GM18909 (cell line): ENCODE data around the gene MACC1.

Source experiments
- ATAC-seq: cut with Tn5 transposase; IDR thresholded peaks from one replicate; pipeline ENCODE4 v1.9.1; 2021; ENCODE audit warnings: mild to moderate bottlenecking; ENCODE audit not compliant: unreplicated experiment, poor library complexity

MACC1 gene

GRCh38 chr7:20233362-20233761, 16.2 kb upstream of the MACC1 start:
- ATAC-seq: peak; percentile 39

DNA sequence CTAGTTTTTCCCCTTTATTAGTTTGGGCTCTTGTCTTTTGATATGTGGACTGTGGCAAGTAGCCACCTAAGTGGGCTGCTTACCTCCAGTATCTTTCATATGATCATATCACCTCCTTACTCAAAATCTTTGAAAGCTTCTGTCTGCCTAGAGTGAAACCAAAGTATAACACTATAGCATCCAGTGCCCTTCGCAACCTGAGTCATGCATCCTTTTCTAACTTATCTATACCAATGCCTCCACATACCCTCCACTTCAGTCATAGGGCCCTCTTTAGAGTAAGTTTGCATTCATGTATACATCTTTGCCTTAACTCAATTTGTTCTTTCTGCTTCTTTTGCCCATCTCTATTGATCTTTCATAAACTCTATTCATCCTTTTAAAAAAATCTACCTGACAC, 15.7 kb upstream of the MACC1 start:
- ATAC-seq: no peak

- no peak for ATAC-seq
Observed at GRCh38 chr7:20229646-20230500, 12.7 kb upstream of the MACC1 start.

- no peak for ATAC-seq
Observed at GRCh38 chr7:20229081-20229480, 11.9 kb upstream of the MACC1 start.

- ATAC-seq: no peak
Observed at GRCh38 chr7:20228654-20229053, 11.5 kb upstream of the MACC1 start.

DNA sequence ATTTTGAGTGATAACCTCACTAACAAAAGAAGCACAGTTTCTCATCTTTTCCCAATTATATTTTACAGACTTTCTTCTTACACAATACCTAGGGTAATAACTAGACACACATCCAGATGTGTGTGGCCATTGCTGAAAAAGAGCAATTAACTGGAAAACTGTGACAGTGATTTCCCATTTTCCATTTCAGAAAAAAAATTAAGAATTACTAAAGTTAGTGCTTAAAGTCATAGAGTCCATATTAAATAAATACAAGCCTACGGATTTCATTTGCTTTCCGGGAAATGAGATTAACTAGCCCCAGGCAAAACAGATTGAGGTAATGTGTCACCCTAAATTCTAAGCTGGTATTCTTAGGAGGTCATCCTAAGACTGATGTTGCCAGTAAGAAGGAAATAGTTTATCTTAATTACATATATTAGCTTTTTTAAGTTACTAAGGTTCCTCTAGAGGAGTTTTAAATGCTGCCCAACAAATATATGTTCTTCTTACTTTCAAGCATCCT, 10.2 kb upstream of the MACC1 start:
- no peak for ATAC-seq

DNA sequence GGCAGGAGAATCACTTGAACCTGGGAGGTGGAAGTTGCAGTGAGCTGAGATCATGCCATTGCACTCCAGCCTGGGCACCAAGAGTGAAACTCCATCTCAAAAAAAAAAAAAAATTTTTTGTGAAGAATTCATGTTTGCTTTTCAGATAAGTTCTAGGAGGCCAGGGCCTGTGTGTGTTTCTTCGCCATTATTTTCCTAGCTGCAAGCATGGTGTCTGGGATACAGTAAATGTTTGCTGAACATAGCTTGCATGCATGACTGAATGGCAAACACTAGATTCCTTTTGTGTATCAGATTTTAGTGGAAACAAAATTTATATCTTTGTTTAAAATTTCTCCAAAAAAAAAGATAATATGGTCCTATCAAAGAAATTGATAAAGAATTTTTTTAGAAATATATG, 9.7 kb upstream of the MACC1 start:
- ATAC-seq: no peak

DNA sequence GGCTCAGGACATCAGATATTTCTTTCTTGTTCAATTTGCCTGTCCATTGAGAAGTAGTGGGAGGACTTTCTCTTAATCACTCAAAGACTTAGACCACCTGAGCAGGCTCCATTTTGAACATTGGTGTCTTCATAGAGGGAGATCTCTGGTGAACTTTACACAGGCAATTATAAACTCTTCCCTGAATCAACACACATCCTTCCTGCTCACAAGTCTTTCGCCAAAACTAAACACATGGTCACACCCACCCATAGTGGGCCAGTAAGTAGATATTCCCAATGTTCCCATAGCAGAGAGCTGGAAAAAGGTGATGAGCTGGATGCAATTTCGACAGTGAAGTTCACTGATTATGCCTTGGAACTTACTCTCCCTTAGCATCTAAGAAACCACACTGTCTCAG, 8.2 kb upstream of the MACC1 start:
- ATAC-seq: no peak

- no peak for ATAC-seq
Observed at GRCh38 chr7:20224025-20224424, 6.8 kb upstream of the MACC1 start.

DNA sequence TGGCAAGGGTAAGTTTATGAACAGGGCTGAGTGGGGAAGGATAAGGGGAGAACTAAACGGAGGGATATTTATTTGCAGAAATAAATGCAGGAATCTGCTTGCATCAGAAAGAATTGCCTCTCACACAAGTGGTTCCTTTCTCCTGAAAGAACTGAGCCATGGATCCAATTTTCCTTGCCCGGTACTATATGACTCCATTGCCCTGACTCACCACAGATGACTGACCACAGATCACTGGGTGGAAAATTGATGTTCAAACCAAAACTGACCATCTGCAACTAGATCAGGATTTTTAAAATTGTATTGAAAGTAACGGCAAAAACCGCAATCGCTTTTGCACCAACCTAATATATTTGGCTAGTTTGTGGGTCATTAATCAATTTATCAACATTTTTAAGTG, 6.2 kb upstream of the MACC1 start:
- ATAC-seq: no peak

GRCh38 chr7:20222219-20222828, 5.1 kb upstream of the MACC1 start:
- ATAC-seq: no peak

DNA sequence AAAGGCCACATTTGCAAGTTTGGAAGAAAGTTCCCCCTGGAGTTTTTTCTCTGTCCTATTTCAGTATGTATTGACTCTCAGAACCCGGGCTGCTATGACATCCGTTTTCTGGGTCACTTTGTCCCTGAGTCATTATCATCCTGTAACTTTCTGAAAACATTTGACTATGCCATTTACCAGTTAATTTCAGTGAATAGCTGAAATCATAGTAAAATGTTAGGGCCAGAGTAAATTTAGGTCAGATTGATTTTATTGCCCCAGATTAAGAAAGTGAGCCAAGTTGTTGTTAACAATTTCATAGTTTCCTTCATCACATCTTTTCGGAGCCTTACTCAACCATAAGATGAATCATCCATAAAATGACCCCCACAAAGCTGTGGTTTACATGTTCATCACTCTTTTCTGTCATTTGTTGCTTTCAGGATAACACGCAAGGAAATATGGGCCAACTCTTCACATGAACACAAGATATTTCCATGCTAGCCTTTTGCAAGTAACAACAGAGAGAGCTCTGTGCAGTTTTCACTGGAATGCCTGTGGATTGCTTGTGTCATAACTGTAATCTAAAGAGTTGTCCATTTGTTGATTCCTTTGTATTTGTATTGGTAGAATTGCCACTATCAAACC, 3.9 kb upstream of the MACC1 start:
- peak; percentile 22 for ATAC-seq

DNA sequence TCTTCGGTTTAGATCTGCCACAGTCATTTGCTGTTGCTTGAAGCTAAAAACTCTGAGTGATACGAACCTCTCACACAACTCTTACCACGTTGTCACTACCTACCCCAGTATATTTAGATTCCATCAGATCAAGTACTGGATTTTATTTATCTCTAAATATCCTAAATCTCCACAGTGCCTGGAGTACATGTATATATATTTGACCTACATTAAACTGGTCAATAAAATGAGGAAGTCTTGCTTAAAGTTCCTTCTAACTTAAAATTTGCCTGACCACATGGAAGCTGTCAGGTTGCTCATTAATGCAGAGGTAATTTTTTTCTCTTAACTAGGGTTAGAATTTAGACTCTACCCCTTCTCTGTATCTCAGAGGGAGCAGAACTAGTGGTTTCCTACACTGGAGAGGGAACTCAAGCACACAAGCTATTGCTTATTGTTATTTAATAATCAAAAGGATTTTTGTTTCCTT, 3.1 kb upstream of the MACC1 start:
- ATAC-seq: peak; percentile 42

- ATAC-seq: peak; percentile 83
Observed at GRCh38 chr7:20219446-20220292, 2.5 kb upstream of the MACC1 start.

DNA sequence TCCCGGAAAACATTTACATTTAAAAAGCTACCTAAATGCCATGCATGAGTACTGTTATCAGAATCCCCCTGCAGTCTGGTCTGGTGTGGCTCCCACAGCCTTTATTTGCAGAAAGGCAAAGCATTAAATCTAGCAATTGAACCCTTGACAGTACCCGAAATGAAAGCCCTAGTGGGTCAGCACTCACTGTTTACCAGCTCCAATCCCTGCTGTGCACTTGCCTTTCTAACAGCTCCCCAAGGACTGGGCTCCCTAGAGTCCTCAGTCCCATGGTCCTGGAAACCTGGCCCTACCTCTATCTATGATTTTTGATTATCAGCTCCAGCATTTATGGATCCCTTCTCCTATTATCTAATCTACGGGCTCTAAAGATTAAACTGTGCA, 1.9 kb upstream of the MACC1 start:
- no peak for ATAC-seq

DNA sequence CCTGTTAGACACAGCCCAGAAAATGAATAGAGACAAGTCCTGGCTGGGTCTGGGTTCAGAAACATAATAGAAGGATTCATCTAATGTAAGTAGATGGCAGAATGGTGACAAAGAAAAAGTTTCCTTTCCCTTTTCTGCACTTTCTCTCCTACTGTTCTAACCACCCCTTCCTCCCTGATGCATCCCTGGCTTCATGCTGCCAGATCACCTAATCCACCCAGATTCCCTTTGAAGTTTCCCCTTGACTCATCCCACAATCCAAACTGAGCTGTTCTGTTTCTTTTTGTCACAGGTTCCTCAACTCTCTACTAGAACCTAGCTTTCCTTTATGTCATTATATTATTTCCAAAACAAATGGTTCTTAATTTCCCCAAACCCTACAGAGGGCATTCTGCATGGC, 1.1 kb upstream of the MACC1 start:
- no peak for ATAC-seq

DNA sequence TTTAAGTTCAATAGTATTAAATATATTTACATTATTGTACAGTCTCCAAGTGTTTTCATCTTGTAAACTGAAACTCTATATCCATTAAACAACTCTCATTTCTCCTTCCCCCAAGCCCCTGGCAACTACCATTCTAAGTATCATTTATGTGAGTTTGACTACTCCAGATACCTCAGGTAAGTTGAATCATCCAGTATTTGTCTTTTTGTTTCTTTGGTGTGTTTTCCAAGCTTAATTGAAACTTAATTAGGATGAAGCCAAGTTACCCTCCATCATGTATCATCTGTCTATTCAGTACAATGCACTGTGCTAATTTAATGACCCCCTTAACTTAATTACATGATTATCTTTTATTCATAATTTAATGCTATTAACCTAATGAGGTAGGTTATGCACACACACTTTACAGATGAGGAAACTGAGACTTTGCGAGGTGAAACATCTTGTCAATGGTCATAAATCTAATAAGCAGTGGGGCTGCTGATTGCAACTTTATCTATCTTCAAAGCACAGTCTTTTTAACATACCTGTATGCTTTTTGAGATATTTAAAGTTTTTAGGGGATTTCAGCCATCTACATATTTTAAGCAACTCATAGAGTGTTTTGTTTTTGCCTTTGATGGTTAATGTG, 663 bp downstream of the MACC1 start:
- no peak for ATAC-seq

DNA sequence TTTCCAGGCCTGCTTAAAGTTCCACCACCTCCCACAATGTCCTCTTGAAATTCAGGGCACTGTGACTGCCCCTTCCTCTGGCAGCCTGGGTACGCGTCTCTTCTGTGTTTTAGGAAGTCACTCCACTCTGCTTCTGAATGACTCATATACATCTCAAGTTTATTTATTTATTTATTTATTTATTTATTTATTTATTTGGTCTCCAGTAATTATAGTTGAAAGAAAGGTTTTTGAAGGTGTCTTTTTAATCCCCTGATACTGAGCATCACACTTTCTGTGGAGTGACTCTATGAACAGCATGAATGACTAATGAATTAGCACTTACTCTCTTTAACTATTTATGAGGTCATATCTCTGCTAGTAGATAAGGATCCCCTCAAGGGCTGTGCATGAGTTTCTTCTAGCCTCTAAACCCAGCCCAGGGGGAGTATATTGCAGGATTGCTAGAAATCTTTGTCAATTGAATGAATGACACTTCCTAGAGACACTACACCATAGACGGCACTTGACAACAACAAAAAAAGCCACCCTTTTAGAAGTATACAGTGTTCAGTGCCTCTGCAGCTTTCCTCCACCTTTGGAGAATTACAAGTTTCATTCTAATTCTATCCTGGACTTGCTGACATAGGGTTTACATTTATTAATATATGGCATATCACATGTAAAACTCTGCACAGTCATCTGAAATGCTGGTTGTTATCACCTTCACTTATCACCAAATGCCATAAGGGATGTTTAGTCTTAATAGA, 2.1 kb downstream of the MACC1 start:
- ATAC-seq: no peak

GRCh38 chr7:20214132-20214531, 3.1 kb downstream of the MACC1 start:
- no peak for ATAC-seq
